HG02981 (cell line): ENCODE data around the gene CLEC12A.
"Not testable (repeated sequence)": the region's sequence is repeated elsewhere in the genome, so short reads cannot be mapped to it uniquely, and the experiment has no call there.

Source experiments
- ATAC-seq: cut with Tn5 transposase; IDR thresholded peaks from one replicate; pipeline ENCODE4 v1.9.1; 2021; ENCODE audit warnings: mild to moderate bottlenecking, moderate library complexity; ENCODE audit not compliant: unreplicated experiment

CLEC12A gene

GRCh38 chr12:9971181-9971580, at the start of gene CLEC12A:
CLEC12A (plus strand) TSS chr12:9971409; CDS start chr12:9971597, 188 bp downstream.
- no peak for ATAC-seq

GRCh38 chr12:9922429-9922828, 48.8 kb upstream of the CLEC12A start:
- no peak for ATAC-seq

GRCh38 chr12:9925705-9926393, 45.4 kb upstream of the CLEC12A start:
- no peak for ATAC-seq

- no peak for ATAC-seq
Observed at GRCh38 chr12:9926876-9927275, 44.3 kb upstream of the CLEC12A start.

- ATAC-seq = no peak
Observed at GRCh38 chr12:9928607-9929006, 42.6 kb upstream of the CLEC12A start.

GRCh38 chr12:9931245-9931644, 40.0 kb upstream of the CLEC12A start:
- ATAC-seq = no peak

GRCh38 chr12:9932270-9932669, 38.9 kb upstream of the CLEC12A start, which contains the start of gene CLEC2A:
CLEC2A (minus strand) TSS chr12:9932370; CDS start chr12:9932329, 41 bp downstream.
- ATAC-seq = no peak

GRCh38 chr12:9933958-9934357, 37.3 kb upstream of the CLEC12A start:
- no peak for ATAC-seq

GRCh38 chr12:9935026-9935425, 36.2 kb upstream of the CLEC12A start:
- ATAC-seq = no peak

- no peak for ATAC-seq
Observed at GRCh38 chr12:9936591-9936990, 34.6 kb upstream of the CLEC12A start.

GRCh38 chr12:9940375-9940774, 30.8 kb upstream of the CLEC12A start:
- no peak for ATAC-seq

- ATAC-seq = no peak
Observed at GRCh38 chr12:9941838-9942237, 29.4 kb upstream of the CLEC12A start.

- ATAC-seq = no peak
Observed at GRCh38 chr12:9943240-9943639, 28.0 kb upstream of the CLEC12A start.

- no peak for ATAC-seq
Observed at GRCh38 chr12:9944391-9944790, 26.8 kb upstream of the CLEC12A start.

- ATAC-seq = no peak
Observed at GRCh38 chr12:9947674-9948073, 23.5 kb upstream of the CLEC12A start.

- peak; percentile 96 for ATAC-seq
Observed at GRCh38 chr12:9948606-9949296, 22.5 kb upstream of the CLEC12A start.

- ATAC-seq = no peak
Observed at GRCh38 chr12:9951026-9951675, 20.1 kb upstream of the CLEC12A start.

GRCh38 chr12:9952954-9953729, 18.1 kb upstream of the CLEC12A start:
- ATAC-seq = not testable (repeated sequence)

GRCh38 chr12:9957834-9958233, 13.4 kb upstream of the CLEC12A start:
- ATAC-seq = no peak

- ATAC-seq = no peak
Observed at GRCh38 chr12:9960590-9960989, 10.6 kb upstream of the CLEC12A start.

GRCh38 chr12:9961106-9961505, 10.1 kb upstream of the CLEC12A start:
- ATAC-seq = peak; percentile 91
